ENCODE data around the gene MYB. TPM values are rescaled to one million over a fixed set of nuclear protein-coding genes. Genes with fewer than 3 reads are reported as not detected.
A peak's percentile ranks its signal among the peaks of the same experiment; 100 is the strongest.
"Not testable (repeated sequence)": the region's sequence is repeated elsewhere in the genome, so short reads cannot be mapped to it uniquely, and the experiment has no call there.

Gene MYB
- total RNA-seq, 1 experiment from 2014 or later = 0.05 TPM

- DNase-seq (ENCODE audit: extremely low read depth, low read depth) = peak; percentile 30
Measured at GRCh38 chr6:135162678-135163439, 18.2 kb upstream of the MYB start.

- no peak for DNase-seq (ENCODE audit: extremely low read depth, low read depth)
Measured at GRCh38 chr6:135163440-135163738, 17.7 kb upstream of the MYB start.

- not testable (repeated sequence) for DNase-seq (ENCODE audit: extremely low read depth, low read depth)
Measured at GRCh38 chr6:135164387-135164786, 16.7 kb upstream of the MYB start.

GRCh38 chr6:135165031-135165430 is 16.1 kb upstream of the MYB start:
- DNase-seq (ENCODE audit: extremely low read depth, low read depth) = no peak

- DNase-seq (ENCODE audit: extremely low read depth, low read depth) = no peak
Measured at GRCh38 chr6:135166515-135166914, 14.6 kb upstream of the MYB start.

GRCh38 chr6:135167617-135168016 is 13.5 kb upstream of the MYB start:
- no peak for DNase-seq (ENCODE audit: extremely low read depth, low read depth)

- DNase-seq (ENCODE audit: extremely low read depth, low read depth) = no peak
Measured at GRCh38 chr6:135168766-135169165, 12.3 kb upstream of the MYB start.

- DNase-seq (ENCODE audit: extremely low read depth, low read depth) = no peak
Measured at GRCh38 chr6:135170238-135170637, 10.9 kb upstream of the MYB start.

- no peak for DNase-seq (ENCODE audit: extremely low read depth, low read depth)
Measured at GRCh38 chr6:135170849-135171248, 10.3 kb upstream of the MYB start.

- DNase-seq (ENCODE audit: extremely low read depth, low read depth) = no peak
Measured at GRCh38 chr6:135173242-135173988, 7.7 kb upstream of the MYB start.

- no peak for DNase-seq (ENCODE audit: extremely low read depth, low read depth)
Measured at GRCh38 chr6:135173989-135174484, 7.1 kb upstream of the MYB start.

- no peak for DNase-seq (ENCODE audit: extremely low read depth, low read depth)
Measured at GRCh38 chr6:135176058-135176457, 5.0 kb upstream of the MYB start.

GRCh38 chr6:135176464-135176863 is 4.6 kb upstream of the MYB start:
- DNase-seq (ENCODE audit: extremely low read depth, low read depth) = no peak

GRCh38 chr6:135179372-135179771 is 1.7 kb upstream of the MYB start:
- DNase-seq (ENCODE audit: extremely low read depth, low read depth) = no peak

- DNase-seq (ENCODE audit: extremely low read depth, low read depth) = no peak
Measured at GRCh38 chr6:135179920-135180541, 1.1 kb upstream of the MYB start.

GRCh38 chr6:135181333-135182070 is 394 bp downstream of the MYB start:
- DNase-seq (ENCODE audit: extremely low read depth, low read depth) = no peak

GRCh38 chr6:135182071-135183001 is 1.2 kb downstream of the MYB start:
- no peak for DNase-seq (ENCODE audit: extremely low read depth, low read depth)

GRCh38 chr6:135183002-135183531 is 2.0 kb downstream of the MYB start:
- no peak for DNase-seq (ENCODE audit: extremely low read depth, low read depth)

GRCh38 chr6:135183532-135184440 is 2.7 kb downstream of the MYB start:
- DNase-seq (ENCODE audit: extremely low read depth, low read depth) = peak; percentile 20

All from NCI-H460 (cell line).